Mesodermal cell (in vitro differentiated cells): ENCODE data around the gene CYP27A1.

Experiments
- H3K27ac ChIP-seq: 2 replicates; pipeline ENCODE4 v1.7.0; 2013; ENCODE audit warnings: mild to moderate bottlenecking, low read depth, low read length, moderate library complexity; ENCODE audit not compliant: severe bottlenecking
- H3K36me3 ChIP-seq: 2 replicates; pipeline ENCODE4 v1.7.1; 2013; ENCODE audit warnings: mild to moderate bottlenecking, low read length, moderate library complexity; ENCODE audit not compliant: control insufficient read depth, insufficient read depth
- H3K4me1 ChIP-seq: one replicate; pipeline ENCODE4 v1.7.1; 2013; ENCODE audit warnings: mild to moderate bottlenecking, low read length; ENCODE audit not compliant: insufficient read depth, control insufficient read depth, poor library complexity, severe bottlenecking
- H3K4me3 ChIP-seq: 2 replicates; pipeline ENCODE4 v1.7.0; 2013; ENCODE audit warnings: low read length, control low read depth, mild to moderate bottlenecking; ENCODE audit not compliant: insufficient read depth, poor library complexity, severe bottlenecking; ENCODE audit errors: extremely low read depth
- H3K9me3 ChIP-seq: 2 replicates; pipeline ENCODE4 v1.7.1; 2013; ENCODE audit warnings: mild to moderate bottlenecking, low read length, moderate library complexity; ENCODE audit not compliant: control insufficient read depth
- WGBS, 2 experiments: methylation state at CpG; one replicate each; pipeline ENCODE4 v1.1.5; 2013; ENCODE audit warnings: missing lambda C conversion rate in 2 of 2; ENCODE audit not compliant: insufficient coverage in 2 of 2; 5-methylcytosine and 5-hydroxymethylcytosine counted together

Gene CYP27A1

DNA sequence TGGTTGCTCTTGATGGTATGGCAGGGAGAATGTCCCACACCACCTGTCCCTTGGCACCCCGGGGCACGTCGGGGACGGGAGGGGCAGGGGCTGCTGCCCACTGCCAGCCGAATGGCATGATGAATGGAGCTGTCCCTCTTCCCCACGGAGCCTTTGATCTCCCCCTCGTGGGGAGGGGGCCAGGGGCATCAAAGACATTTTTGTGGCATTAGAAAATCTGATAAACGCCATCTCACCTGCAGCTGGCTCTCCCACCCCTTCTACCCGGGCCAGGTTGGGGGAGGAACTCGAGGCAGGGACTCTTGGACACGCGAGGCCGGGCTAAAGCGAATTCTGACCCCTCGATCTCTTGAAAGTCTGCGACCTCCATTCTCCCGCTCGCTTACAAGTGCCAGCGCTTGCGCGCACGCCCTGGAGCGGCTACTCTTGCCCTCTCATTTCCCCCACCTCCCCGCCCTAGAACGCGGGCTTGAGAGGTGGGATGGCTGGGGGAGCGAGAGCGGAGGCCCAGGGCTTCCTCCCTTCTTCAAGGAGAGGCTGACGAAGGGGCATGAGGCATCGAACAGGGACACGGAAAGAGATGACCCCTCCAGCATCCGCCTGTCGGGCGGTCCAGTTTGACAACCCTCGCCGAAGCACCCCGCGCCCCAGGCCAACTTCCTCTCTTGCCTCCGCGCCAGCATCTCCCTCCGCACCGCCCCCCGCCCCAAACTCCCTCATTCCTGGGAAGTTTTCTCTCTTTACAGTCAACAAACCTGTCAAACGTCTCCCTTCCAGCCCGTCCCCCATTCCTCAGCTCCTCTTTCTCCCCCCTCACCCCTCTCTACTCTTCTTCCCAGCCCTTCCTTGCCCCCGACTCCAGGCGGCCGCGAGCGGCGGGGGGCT lies 77.0 kb downstream of the CYP27A1 start:
- no peak overlapping the region for H3K27ac ChIP-seq
- no peaks in the 10 kb centered on the region for H3K36me3 ChIP-seq
- peak overlapping the region; percentile 24 for H3K4me3 ChIP-seq
- peaks cover 23% of the 10 kb centered on the region for H3K4me1 ChIP-seq
- H3K9me3 ChIP-seq = no peaks in the 10 kb centered on the region
- WGBS, 2 experiments = 3 to 4% methylated on average over 24 to 32 of the region's 51 CpGs

DNA sequence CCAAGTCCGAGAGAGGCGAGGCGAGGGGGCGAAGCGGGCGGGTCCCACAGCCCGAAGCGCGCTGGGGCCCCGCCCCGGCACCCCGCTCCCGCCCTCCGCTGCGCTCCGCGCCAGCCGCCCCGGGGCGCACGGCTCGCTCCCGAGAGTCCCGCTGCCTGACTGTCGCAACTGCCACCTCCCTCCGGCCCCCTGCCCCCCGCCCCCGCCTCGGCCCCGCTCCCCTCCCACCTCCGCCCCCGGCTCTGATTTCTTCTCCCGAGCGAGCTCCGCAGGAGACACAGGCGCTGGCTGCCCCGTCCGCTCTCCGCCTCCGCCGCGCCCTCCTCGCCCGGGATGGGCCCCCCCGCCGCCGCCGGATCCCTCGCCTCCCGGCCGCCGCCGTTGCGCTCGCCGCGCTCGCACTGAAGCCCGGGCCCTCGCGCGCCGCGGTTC lies 77.6 kb downstream of the CYP27A1 start, which contains the start of gene WNT6:
WNT6 (plus strand) TSS at position 250 of the 432 bp plus-strand sequence. CDS start 233 bp downstream, outside the sequence.
- peak within 1 kb of the TSS; percentile 24 for H3K4me3 ChIP-seq
- WGBS, 2 experiments = 0% methylated on average over 11 to 24 of the region's 64 CpGs

DNA sequence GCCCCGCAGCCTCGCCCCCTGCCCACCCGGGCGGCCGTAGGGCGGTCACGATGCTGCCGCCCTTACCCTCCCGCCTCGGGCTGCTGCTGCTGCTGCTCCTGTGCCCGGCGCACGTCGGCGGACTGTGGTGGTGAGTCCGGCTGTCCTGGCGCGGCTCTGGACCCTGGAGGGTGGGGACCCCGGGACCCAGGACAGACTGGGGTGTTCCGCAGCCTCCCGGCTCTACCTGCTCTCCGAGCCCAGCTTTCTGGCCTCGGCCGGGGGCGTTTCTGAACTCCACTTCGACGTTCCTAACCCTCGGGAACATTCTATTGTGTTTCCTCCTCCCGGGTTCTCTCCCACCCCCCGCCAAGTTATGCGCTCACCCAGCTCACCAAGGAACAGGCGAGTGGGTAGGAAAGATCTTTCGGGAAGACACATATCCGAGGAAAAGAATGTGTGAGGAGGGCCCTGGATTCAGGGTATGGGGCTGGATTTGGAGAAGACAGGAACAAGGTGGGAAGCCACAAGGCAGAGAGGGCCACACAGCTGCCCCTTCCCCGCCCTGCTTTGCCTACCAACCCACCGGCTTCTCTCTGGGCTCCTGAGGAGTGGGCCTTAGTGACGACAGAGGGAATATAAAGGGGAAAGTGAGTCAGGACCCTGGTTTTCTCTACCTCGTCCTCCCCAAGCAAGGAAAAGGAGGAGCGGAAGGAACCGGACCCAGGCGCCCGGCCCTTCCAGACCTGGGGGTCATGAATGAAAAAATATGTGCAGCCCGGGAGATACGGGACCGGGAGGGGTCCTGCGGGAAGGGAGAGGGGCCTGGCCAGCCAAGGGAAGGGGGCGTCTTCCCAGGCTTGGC lies 78.3 kb downstream of the CYP27A1 start:
- no peaks in the 10 kb centered on the region for H3K9me3 ChIP-seq
- H3K36me3 ChIP-seq = no peaks in the 10 kb centered on the region
- 2% methylated on average over 33 to 34 of the region's 47 CpGs for WGBS, 2 experiments
- H3K4me1 ChIP-seq = peaks cover 23% of the 10 kb centered on the region
- H3K4me3 ChIP-seq = peak overlapping the region; percentile 16
- no peak overlapping the region for H3K27ac ChIP-seq

More for the DNA sequence above, 77.6 kb downstream of the CYP27A1 start, which contains the start of gene WNT6:
- no peak within 1 kb of the TSS for H3K27ac ChIP-seq
- no peaks in the 10 kb centered on the region for H3K36me3 ChIP-seq
- peaks cover 23% of the 10 kb centered on the region for H3K4me1 ChIP-seq
- H3K9me3 ChIP-seq = no peaks in the 10 kb centered on the region

DNA sequence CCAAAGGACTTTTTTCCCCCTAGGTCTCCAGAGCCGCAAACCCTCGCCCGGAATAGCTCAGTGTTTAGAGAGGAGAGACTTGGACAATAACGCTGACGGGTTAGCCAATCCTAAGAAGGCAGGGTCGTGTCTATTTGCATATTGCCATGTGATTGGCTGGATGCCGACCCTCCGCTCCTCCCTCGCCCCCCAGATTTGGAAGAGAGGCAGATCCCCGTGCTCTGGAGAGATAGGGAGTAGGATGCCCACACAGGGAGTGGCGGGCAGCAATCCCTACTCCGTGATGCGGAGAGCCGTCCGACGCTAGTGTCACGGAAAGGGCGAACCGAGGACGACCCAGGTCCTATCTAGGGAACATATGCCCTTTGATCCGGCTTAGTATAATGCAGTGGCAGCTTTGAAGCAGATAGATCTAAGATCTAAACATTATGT lies 79.0 kb downstream of the CYP27A1 start:
- no peaks in the 10 kb centered on the region for H3K36me3 ChIP-seq
- no peaks in the 10 kb centered on the region for H3K9me3 ChIP-seq
- H3K4me1 ChIP-seq = peaks cover 19% of the 10 kb centered on the region
- no peak overlapping the region for H3K27ac ChIP-seq
- WGBS, 2 experiments = 1% methylated on average over 16 to 18 of the region's 21 CpGs
- peak overlapping the region; percentile 16 for H3K4me3 ChIP-seq

DNA sequence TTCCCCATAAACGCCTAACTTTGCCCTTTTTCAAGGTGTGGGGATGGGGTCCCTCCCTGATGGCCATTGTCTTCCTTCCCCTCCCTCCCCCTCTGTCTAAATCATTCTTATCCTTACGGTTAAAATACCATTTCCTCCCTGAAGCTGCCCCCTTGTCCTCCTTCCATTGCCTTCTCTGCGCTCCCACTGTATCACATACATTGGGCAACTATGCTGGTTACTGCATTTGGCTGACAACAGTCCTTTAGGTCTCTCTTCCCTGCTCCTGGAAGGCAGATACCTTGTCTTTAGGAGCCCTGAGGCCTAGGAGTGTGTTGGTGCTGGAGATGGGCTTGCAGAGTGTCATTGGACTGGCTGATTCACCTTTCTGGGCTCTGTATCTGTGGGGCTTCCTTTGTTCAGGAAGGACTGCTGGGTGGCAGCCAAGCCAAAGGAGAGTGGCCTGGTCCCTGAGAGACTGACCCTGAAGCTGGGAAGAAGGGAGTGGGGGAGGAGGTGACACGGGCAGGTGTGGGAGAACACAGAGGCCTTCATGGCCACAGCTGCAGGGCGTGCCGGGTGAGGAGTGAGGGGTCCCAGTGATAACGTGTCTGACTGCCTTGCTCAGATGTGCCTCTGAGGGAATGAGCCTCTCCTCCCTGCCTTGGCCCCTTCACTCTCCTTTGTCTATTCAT lies 79.8 kb downstream of the CYP27A1 start:
- 68 to 71% methylated on average over 7 of the region's 7 CpGs for WGBS, 2 experiments
- Histone ChIP-seq H3K4me1 (peaks cover 11% of the 10 kb centered on the region), H3K27ac (no peak overlapping the region)

DNA sequence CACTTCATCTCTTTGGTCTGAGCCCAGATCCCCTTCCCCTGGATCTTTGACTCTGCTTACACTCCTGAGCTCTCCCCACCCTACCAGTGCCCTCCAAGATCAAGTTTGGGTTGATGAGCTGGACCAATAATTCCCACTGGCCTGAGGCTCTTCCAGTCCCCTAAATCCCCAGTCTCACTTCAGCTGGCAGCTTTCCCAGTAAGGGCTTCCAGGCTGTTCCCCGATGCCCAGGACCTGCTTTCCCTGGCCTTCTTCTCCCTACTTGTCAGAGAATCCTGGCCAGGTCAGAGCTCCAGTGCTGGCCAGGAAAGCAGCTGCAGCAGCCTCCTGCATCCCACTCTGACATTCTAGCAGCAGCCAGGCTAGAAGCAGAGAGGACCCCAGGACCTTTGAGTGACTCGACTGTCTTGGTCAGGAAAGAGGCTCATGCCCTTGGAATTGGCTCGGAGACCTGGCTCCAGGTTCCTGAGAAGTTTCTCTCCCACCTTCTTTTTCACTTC lies 81.1 kb downstream of the CYP27A1 start:
- Histone ChIP-seq H3K9me3 (no peaks in the 10 kb centered on the region), H3K27ac (no peak overlapping the region), H3K36me3 (no peaks in the 10 kb centered on the region), H3K4me1 (peaks cover 4% of the 10 kb centered on the region), H3K4me3 (no peak overlapping the region)
- WGBS, 2 experiments = 50 to 84% methylated on average over 1 to 3 of the region's 3 CpGs

More for the DNA sequence above, 79.8 kb downstream of the CYP27A1 start:
- H3K4me3 ChIP-seq = no peak overlapping the region
- H3K36me3 ChIP-seq = no peaks in the 10 kb centered on the region
- no peaks in the 10 kb centered on the region for H3K9me3 ChIP-seq
